AG04449 (cell line): ENCODE results near the gene FAM181B.

ENCODE experiments used
- CTCF ChIA-PET: fragments of 350-600 bp; formaldehyde crosslinking; extraction: SDS; loops from one replicate; lab custom pipeline; 2021; ENCODE audit warnings: antibody characterized with exemption; lab: Yijun Ruan, JAX
- POLR2A ChIA-PET: fragments of 400-600, 350-600 bp; formaldehyde crosslinking; extraction: SDS; loops from one replicate; lab custom pipeline; 2020; ENCODE audit warnings: antibody characterized with exemption, inconsistent platforms; lab: Yijun Ruan, JAX
- DNase-seq: peaks from one replicate; pipeline ENCODE4 v3.0.0-alpha.2; 2010; ENCODE audit warnings: low read depth, low spot score
- H3K4me3 ChIP-seq: 2 replicates; pipeline ENCODE4 v1.5.1; 2011; ENCODE audit warnings: low read depth, mild to moderate bottlenecking, control low read depth, low read length
- TF ChIP-seq, protein P1 (sequence below): IDR thresholded peaks from one replicate; pipeline ENCODE4 v1.5.1; 2011; ENCODE audit warnings: mild to moderate bottlenecking, moderate library complexity, low read length, control low read depth, inconsistent platforms; ENCODE audit not compliant: insufficient read depth; ENCODE audit errors: missing control alignments

Gene FAM181B

GRCh38 chr11:82730754-82731153, 2.9 kb downstream of the FAM181B start:
- no peak overlapping the region for H3K4me3 ChIP-seq
- TF ChIP-seq, protein P1, sequence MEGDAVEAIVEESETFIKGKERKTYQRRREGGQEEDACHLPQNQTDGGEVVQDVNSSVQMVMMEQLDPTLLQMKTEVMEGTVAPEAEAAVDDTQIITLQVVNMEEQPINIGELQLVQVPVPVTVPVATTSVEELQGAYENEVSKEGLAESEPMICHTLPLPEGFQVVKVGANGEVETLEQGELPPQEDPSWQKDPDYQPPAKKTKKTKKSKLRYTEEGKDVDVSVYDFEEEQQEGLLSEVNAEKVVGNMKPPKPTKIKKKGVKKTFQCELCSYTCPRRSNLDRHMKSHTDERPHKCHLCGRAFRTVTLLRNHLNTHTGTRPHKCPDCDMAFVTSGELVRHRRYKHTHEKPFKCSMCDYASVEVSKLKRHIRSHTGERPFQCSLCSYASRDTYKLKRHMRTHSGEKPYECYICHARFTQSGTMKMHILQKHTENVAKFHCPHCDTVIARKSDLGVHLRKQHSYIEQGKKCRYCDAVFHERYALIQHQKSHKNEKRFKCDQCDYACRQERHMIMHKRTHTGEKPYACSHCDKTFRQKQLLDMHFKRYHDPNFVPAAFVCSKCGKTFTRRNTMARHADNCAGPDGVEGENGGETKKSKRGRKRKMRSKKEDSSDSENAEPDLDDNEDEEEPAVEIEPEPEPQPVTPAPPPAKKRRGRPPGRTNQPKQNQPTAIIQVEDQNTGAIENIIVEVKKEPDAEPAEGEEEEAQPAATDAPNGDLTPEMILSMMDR: no peak
- no peak for DNase-seq
- CTCF ChIA-PET: interaction anchor here (1.2 kb wide), 1 partner anchor 137 kb away, joined by 3 read pairs; no protein-coding TSS in a partner anchor
- POLR2A ChIA-PET: interaction anchor here (0.6 kb wide), 1 partner anchor 140 kb away, joined by 3 read pairs; no protein-coding TSS in a partner anchor

DNA sequence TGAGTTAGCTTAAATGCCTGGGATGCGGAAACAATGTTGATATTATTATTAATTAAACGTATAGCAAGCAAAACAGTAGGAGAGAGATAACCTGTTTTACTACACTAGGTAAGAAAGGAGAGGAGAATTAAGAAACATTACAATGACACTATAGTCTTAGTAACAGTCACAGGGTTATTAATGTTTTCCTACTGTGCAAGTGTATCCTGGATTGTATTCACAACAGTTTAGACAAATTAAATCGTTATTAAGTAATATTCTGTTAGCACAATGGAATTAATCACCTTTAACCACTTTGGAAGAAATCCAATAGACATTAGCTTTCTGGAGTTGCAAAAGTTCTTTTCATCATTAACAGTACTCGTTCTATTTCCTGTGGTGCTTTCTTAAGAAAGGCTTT, 3.4 kb downstream of the FAM181B start:
- ChIA-PET CTCF (interaction anchor here (0.6 kb wide), 1 partner anchor 45 kb away, joined by 3 read pairs; no protein-coding TSS in a partner anchor), POLR2A (no interaction called here)
- TF ChIP-seq, protein P1: no peak
- no peak for DNase-seq
- H3K4me3 ChIP-seq: no peak overlapping the region

DNA sequence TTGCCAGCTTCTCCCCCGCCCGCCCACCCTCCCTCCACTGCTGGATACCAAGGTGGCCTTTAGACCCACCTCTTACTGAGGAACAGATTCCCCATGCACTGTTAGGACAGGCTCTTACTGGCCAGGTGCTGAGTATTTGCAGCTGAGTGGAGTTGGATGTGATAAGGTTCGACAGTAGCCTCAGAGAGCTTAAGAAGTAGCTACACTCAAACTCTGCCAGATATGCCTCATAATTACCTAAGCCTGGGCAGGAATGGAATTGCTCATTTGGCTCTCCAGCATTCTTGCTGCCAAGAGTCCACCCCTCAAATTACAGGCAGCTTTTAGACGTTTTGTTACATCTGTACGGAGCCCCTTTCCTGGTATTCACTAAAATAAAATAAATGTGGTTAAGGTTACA, 9.6 kb downstream of the FAM181B start:
- H3K4me3 ChIP-seq: no peak overlapping the region
- CTCF ChIA-PET: interaction anchor here (1.4 to 12.5 kb wide), 7 partner anchors 9 to 1094 kb away, joined by 3 to 134 read pairs (median 7); partner anchors contain the start of genes DDIAS, FAM181B and PRCP
- POLR2A ChIA-PET: no interaction called here
- TF ChIP-seq, protein P1: no peak
- DNase-seq: no peak

DNA sequence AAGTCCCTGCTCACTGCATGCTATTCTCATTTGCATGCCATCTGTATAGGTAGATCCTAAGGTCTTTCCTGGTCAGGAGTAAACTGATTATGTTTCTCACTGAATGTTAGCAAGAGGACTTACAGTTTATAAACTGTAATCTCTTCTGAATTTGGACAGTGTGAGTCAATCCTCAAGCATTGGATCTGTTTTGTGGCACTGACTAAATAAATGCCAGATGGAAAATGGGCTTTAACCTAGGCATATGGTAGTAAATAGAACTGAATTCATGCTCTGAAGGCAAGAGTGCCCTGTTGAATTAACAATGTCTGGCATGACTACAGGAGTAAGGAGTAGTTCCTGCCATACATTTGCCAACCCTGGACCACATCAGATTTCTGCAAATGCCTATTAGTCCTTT, 11.4 kb downstream of the FAM181B start:
- ChIA-PET POLR2A (no interaction called here), CTCF (interaction anchor here (1.5 to 12.5 kb wide), 7 partner anchors 11 to 1096 kb away, joined by 3 to 134 read pairs (median 7); partner anchors contain the start of gene FAM181B)
- DNase-seq: peak; percentile 4

GRCh38 chr11:82720267-82721065, 13.2 kb downstream of the FAM181B start:
- ChIA-PET POLR2A (interaction anchor here (0.6 kb wide), 1 partner anchor 29 kb away, joined by 3 read pairs; no protein-coding TSS in a partner anchor), CTCF (interaction anchor here (1.0 to 12.5 kb wide), 14 partner anchors 9 to 1107 kb away, joined by 3 to 134 read pairs (median 5); partner anchors contain the start of genes DDIAS and PRCP)
- TF ChIP-seq, protein P1: no peak

More for the DNA sequence above, 11.4 kb downstream of the FAM181B start:
- no peak overlapping the region for H3K4me3 ChIP-seq
- TF ChIP-seq, protein P1: no peak

DNA sequence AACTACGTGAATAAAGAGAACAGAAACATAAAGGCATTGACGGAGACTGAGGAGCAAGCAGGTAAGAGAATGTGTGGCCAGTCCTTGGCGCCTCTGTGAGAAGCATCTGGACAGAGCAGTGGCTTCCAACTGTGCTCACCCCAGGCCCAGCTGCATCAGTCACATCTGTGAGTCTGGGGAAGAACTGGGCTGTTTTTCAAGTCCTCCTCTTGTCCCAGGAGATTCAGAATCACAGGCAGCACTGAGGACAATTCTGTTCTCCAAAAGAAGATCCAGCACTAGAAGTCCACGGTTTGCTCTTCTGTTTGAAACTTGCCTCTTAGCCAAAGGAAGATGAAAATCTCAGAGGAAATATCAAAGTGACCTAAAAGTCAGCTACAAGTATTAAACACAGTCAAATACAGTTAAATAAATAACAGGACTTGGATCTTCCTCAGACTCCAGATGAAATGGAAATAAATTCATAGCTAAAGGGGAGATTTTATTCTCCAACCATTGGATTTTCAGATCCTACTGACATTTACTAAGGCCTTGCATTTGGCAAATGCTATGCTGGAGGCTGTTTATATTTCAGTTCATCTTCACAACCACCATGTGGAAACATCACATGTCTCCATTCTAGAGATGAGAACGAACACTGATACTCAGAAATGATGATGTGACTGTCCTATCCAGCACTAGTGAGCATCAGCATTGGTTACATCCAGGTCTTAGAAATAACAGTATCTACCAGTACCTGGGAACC, 14.1 kb downstream of the FAM181B start:
- no peak for DNase-seq
- CTCF ChIA-PET: interaction anchor here (0.9 to 12.5 kb wide), 18 partner anchors 8 to 1117 kb away, joined by 3 to 134 read pairs (median 5); partner anchors contain the start of genes DDIAS, FAM181B and PRCP
- TF ChIP-seq, protein P1: no peak
- POLR2A ChIA-PET: no interaction called here
- no peak overlapping the region for H3K4me3 ChIP-seq

More at GRCh38 chr11:82720267-82721065, 13.2 kb downstream of the FAM181B start:
- no peak overlapping the region for H3K4me3 ChIP-seq
- DNase-seq: no peak
